SIG-M5 (cell line): ENCODE results near the gene ZNF407.

ENCODE experiments used
- DNase-seq: peaks from one replicate; lab custom pipeline; 2025; lab: John Stamatoyannopoulos, UW

Gene ZNF407

DNA sequence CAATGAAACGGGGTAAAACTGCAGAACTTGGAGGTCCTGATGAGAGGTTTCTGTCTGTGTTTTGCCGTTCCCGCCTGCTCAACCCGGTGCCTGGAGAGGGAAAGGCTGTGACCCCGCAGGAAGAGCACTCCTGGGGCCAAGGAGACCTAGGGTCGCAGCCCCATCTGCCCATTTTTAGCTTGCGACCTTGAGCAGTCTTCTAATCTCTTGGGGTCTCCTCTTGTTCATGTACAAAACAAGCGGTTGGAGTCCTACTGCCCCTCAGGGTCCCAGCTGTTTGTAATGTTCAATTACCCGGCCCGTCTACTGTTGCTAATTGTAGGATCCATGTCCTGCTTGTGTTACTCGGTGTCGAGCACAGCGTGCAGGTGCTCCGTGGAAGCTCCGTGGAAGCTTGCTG is 506.8 kb downstream of the ZNF407 start:
- DNase-seq: no peak

DNA sequence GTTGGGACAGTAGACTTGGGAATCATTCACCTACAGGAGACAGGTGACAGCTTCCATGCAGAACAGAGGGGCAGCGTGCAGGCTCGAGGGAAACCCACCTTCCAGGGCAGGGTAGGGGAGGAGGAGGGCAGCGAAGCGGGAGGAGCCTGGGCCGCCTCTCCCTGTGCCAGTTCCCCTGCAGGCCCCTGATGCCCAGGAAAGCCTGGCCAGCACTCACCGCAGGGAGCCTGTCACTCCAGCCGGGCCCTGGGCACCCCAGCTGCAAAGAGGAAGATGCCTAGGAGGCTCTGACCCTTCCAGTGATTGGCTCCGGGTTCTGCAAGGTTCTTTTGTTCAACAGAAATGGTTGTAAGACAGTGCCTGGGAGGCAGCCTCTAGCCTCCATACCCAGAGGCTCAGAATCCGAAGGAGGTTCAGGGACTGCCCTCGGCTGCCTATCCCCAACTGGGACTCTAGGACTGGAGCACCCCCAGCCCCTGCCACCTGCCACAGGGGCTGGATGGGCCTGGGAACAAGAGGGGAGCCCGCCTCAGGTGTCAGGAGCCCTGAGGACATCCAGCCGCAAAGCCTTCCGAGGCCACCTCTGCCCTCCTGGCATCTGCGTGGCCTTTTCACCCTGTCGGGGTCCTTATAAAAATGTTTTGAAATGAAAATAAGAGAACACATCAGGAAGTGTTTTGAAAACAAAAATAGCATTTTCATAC is 508.0 kb downstream of the ZNF407 start:
- DNase-seq: no peak

- DNase-seq: no peak
Observed at GRCh38 chr18:75106746-75107145, 509.1 kb downstream of the ZNF407 start.

DNA sequence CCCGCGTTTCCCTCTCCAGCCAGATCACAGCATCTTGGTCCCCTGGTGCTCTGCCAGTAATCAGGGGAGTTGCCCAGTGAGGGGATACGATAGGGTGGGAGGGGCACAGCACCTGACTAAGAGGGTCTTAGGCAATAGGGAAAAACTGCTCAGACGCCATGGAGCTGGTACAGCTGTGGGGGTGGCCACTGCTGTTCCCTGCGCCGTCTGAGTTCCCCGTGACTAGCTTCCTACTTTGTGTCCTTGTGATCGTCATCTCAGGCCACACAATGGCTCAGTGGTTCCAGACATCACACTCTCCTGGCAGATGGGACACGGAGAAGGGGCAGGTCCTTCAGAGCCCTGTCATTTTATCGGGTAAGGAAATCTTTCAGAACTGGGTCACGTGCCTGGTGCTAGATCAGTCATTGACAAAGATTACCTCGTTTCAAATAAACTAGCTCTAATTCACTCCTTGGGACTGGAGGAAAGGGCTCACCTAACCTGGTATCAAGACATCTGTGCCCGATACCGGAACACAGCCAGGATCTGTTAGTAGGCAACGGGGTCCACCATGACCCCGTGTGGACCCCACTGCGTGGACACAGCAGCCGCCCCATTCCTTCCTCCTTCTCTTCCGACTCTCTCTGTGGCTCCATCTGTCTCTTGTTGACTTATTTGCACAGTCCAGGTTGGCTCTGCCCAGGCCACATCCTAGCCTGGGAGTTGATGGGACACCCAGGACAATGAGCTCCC is 509.7 kb downstream of the ZNF407 start:
- no peak for DNase-seq

DNA sequence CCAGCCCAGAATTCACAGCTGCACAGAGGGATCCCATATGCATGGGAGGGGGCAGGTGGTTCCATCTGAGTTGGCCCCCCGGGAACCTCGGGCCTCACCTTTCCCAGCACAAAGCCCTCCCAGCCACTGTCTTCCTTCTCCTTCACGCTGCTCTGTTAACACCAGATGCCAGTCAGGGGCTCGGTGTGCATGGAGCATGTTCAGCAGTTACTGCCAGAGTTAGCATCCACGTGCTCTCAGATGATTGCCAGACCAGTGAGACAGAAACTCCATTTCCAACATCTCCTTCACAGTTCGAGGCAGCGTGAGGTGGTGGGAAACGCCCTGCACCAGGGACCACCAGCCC is 510.2 kb downstream of the ZNF407 start:
- DNase-seq: no peak

- no peak for DNase-seq
Observed at GRCh38 chr18:75108579-75109318, 511.1 kb downstream of the ZNF407 start.

GRCh38 chr18:75109319-75109691 is 511.6 kb downstream of the ZNF407 start:
- DNase-seq: no peak

- DNase-seq: no peak
Observed at GRCh38 chr18:75109819-75110218, 512.1 kb downstream of the ZNF407 start.

GRCh38 chr18:75110311-75110710 is 512.6 kb downstream of the ZNF407 start:
- no peak for DNase-seq

- DNase-seq: no peak
Observed at GRCh38 chr18:75110846-75111415, 513.3 kb downstream of the ZNF407 start.

DNA sequence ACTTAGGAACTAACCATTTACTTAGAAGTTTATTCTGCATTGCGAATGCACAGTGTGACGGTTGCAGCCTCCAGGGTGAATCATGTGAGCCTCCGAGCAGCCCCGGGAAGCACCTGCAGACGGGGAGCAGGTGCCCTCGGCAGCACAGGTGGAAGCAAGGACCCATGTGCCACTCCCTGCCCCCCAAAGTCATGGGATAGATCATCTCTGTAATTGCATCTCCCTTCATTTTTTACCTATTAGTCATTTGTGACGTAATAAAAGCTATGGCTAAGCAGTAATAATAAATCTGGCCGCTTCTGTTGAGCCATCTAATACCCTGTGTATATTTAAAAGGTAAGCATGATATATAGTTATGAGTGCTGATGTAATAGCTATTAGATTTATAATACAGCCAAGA is 514.1 kb downstream of the ZNF407 start:
- DNase-seq: no peak

DNA sequence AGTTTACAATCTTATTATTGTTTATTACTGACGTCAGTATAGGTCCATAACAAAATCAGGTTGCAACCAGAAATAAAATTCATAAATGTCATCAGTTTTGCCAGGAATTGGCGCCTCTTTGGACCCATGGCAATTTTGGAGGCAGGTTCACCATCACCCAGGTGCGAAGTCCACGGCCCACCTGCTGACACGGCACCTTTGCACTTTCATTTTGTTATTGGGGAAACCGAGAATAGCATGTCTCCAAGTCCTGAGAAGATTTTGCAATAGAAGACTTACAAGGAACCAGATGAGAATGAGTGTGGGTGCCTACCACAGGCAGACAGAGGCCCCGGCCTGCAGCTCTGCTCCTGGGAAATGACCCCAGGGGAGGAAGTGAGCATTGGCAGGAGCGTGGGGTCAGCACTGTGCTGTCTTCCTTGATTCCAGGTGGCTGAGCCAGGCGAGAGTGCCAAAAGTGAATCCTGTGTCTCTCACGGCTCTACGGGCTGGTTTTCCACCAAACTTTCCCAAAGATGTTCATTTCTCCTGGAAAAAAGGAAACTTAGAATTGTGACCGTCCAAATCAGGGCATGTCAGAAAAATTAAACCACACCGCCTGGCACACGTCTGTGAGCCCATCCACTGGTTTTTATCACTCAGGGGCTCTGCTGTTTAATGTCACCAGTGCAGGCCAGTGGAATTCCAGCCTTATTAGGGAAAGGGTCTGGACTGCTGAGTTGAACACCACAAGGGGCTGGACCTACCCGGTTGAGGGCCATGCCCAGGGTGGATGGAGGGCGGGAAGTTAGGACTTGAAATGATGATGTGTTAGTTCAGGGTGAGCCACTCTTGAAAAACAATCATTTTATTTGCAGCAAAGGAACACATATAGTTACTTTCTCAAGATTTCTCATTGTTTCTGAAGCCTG is 514.8 kb downstream of the ZNF407 start:
- no peak for DNase-seq

DNA sequence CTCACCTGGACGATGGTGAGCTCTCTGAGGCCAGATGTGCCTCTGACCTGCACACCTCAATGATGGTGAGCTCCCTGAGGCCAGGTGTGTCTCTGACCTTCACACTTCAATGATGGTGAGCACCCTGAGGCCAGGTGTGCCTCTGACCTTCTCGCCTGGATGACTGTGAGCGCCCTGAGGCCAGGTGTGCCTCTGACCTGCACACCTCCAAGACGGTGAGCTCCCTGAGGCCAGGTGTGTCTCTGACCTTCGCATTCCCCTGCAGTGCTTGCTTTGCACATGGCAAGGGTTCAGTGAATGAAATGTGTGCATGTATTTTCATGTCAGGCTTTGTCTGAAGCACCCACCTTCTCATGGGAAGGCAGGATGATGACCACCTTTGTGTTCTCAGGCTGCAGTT is 515.8 kb downstream of the ZNF407 start:
- no peak for DNase-seq

- no peak for DNase-seq
Observed at GRCh38 chr18:75114231-75114764, 516.6 kb downstream of the ZNF407 start.
